DOHH2 (cell line): Measurements from ENCODE around the gene TRIOBP.

ENCODE experiments used
- H3F3A ChIP-seq: fragments of 200-600 bp; sonication (generic), shearing (Covaris generic); 2 replicates; pipeline ENCODE4 v1.6.0; 2016; ENCODE audit warnings: antibody characterized with exemption, mild to moderate bottlenecking; ENCODE audit not compliant: control insufficient read depth, insufficient read depth
- H3K27ac ChIP-seq: fragments of 200-600 bp; sonication (generic); 2 replicates; pipeline ENCODE4 v1.5.1; 2014; ENCODE audit warnings: low read depth, mild to moderate bottlenecking, low read length, moderate library complexity
- H3K27me3 ChIP-seq: fragments of 200-600 bp; sonication (generic); 2 replicates; pipeline ENCODE4 v1.6.1; 2014; ENCODE audit warnings: mild to moderate bottlenecking, low read length, mixed read lengths; ENCODE audit not compliant: control insufficient read depth
- H3K36me3 ChIP-seq: fragments of 200-600 bp; sonication (generic); 2 replicates; pipeline ENCODE4 v1.6.1; 2014; ENCODE audit warnings: mild to moderate bottlenecking, low read length, moderate library complexity, mixed read lengths; ENCODE audit not compliant: control insufficient read depth
- H3K4me1 ChIP-seq: fragments of 200-600 bp; sonication (generic); 2 replicates; pipeline ENCODE4 v1.6.1; 2014; ENCODE audit warnings: mild to moderate bottlenecking, low read length, mixed read lengths; ENCODE audit not compliant: control insufficient read depth
- H3K4me2 ChIP-seq: fragments of 200-600 bp; sonication (generic); 2 replicates; pipeline ENCODE4 v1.6.0; 2014; ENCODE audit warnings: mild to moderate bottlenecking, low read length, moderate library complexity
- H3K4me3 ChIP-seq: fragments of 200-600 bp; sonication (generic); 2 replicates; pipeline ENCODE4 v1.5.1; 2014; ENCODE audit warnings: mild to moderate bottlenecking, low read length, mixed read lengths
- H3K79me2 ChIP-seq: fragments of 200-600 bp; sonication (generic); 2 replicates; pipeline ENCODE4 v1.6.1; 2014; ENCODE audit warnings: mild to moderate bottlenecking, low read length, mixed read lengths; ENCODE audit not compliant: control insufficient read depth
- H3K9me2 ChIP-seq: fragments of 200-600 bp; sonication (generic); replicated peaks from 2 replicates; pipeline ENCODE4 v1.6.1; 2014; ENCODE audit warnings: mild to moderate bottlenecking, low read length, mixed read lengths; ENCODE audit not compliant: control insufficient read depth
- H3K9me3 ChIP-seq: fragments of 200-600 bp; sonication (generic); 2 replicates; pipeline ENCODE4 v1.6.1; 2014; ENCODE audit warnings: antibody characterized with exemption, low read length, mixed read lengths; ENCODE audit not compliant: control insufficient read depth, insufficient read depth
- H4K20me1 ChIP-seq: fragments of 200-600 bp; sonication (generic); 2 replicates; pipeline ENCODE4 v1.6.0; 2014; ENCODE audit warnings: low read depth, mild to moderate bottlenecking, antibody characterized with exemption, low read length, moderate library complexity; ENCODE audit not compliant: control insufficient read depth, insufficient read depth
- EZH2phosphoT487 ChIP-seq: fragments of 200-600 bp; sonication (generic); IDR thresholded peaks from 2 replicates; pipeline ENCODE4 v1.6.1; 2017; ENCODE audit warnings: borderline replicate concordance, mild to moderate bottlenecking, antibody characterized with exemption, low read length, moderate library complexity, mixed read lengths
- TF ChIP-seq, protein P1 (sequence below): fragments of 200-600 bp; sonication (generic); IDR thresholded peaks from one replicate; pipeline ENCODE4 v1.5.1; 2014; ENCODE audit warnings: antibody characterized with exemption, mild to moderate bottlenecking, low read depth, low read length; ENCODE audit not compliant: poor library complexity, severe bottlenecking

The TRIOBP gene

GRCh38 chr22:37750596-37751162, 53.8 kb downstream of the TRIOBP start:
- Histone ChIP-seq H3F3A (no peaks in the 10 kb centered on the region), H3K79me2 (peaks cover 40% of the 10 kb centered on the region)

DNA sequence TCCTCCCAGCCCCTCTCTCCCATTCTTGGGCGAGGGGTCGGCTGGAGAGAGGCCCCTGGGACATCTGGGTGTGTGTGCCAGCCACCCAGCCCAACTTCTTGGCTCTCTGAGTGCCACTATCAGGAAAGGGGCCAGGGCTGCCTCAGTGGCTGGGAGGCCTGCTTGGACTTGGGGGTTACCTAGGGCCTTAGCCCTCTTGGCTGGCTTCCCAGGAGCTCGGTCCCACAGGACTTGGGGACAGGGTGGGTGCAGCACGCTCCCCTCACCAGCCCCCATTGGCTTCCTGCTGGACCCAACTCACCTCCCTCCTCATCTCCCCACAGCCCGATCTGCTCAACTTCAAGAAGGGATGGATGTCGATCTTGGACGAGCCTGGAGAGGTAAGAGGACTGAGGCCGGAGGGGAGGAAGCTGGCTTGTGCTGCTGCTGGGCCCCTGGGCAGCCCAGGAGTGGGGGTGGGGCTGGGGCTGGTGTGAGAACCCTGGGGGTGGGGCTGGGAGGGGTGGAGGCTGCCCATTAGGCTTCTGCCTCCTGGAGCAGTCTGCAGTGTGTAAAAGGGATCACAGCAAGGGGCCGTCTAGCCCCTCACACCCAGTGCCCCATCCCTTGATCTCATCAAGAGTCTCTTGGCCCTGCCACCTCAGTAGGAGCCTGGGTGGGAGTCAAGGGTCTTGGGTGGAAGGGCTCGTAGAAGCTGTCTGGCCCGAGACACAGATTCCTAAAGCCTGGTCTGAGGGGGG, 54.8 kb downstream of the TRIOBP start:
- H3K27ac ChIP-seq, result no peak overlapping the region
- H3K4me1 ChIP-seq, result peaks cover 12% of the 10 kb centered on the region
- peaks cover 36% of the 10 kb centered on the region for H3K79me2 ChIP-seq
- no peaks in the 10 kb centered on the region for H4K20me1 ChIP-seq
- no peaks in the 10 kb centered on the region for H3F3A ChIP-seq
- no peak overlapping the region for H3K4me2 ChIP-seq
- H3K9me3 ChIP-seq, result no peaks in the 10 kb centered on the region
- H3K27me3 ChIP-seq, result no peaks in the 10 kb centered on the region
- H3K36me3 ChIP-seq, result peaks cover 12% of the 10 kb centered on the region
- H3K9me2 ChIP-seq, result no peaks in the 10 kb centered on the region
- H3K4me3 ChIP-seq, result no peak overlapping the region
- TF ChIP-seq, protein P1, sequence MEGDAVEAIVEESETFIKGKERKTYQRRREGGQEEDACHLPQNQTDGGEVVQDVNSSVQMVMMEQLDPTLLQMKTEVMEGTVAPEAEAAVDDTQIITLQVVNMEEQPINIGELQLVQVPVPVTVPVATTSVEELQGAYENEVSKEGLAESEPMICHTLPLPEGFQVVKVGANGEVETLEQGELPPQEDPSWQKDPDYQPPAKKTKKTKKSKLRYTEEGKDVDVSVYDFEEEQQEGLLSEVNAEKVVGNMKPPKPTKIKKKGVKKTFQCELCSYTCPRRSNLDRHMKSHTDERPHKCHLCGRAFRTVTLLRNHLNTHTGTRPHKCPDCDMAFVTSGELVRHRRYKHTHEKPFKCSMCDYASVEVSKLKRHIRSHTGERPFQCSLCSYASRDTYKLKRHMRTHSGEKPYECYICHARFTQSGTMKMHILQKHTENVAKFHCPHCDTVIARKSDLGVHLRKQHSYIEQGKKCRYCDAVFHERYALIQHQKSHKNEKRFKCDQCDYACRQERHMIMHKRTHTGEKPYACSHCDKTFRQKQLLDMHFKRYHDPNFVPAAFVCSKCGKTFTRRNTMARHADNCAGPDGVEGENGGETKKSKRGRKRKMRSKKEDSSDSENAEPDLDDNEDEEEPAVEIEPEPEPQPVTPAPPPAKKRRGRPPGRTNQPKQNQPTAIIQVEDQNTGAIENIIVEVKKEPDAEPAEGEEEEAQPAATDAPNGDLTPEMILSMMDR, result no peak
- no peak for TF ChIP-seq EZH2phosphoT487

More at GRCh38 chr22:37750596-37751162, 53.8 kb downstream of the TRIOBP start:
- Histone ChIP-seq H3K4me3 (no peak overlapping the region), H3K9me2 (no peaks in the 10 kb centered on the region), H3K27me3 (no peaks in the 10 kb centered on the region), H3K36me3 (peaks cover 15% of the 10 kb centered on the region), H4K20me1 (no peaks in the 10 kb centered on the region), H3K4me2 (no peak overlapping the region), H3K9me3 (no peaks in the 10 kb centered on the region), H3K4me1 (peaks cover 12% of the 10 kb centered on the region), H3K27ac (no peak overlapping the region)
- no peak for TF ChIP-seq EZH2phosphoT487
- TF ChIP-seq, protein P1, result no peak

- Histone ChIP-seq H4K20me1 (no peaks in the 10 kb centered on the region), H3K9me3 (no peaks in the 10 kb centered on the region), H3K4me2 (no peak overlapping the region), H3F3A (no peaks in the 10 kb centered on the region), H3K4me1 (peaks cover 6% of the 10 kb centered on the region), H3K4me3 (no peak overlapping the region), H3K27ac (no peak overlapping the region), H3K9me2 (no peaks in the 10 kb centered on the region), H3K79me2 (peaks cover 28% of the 10 kb centered on the region), H3K27me3 (no peaks in the 10 kb centered on the region), H3K36me3 (peaks cover 10% of the 10 kb centered on the region; the same call in 1 of the 2 replicates)
- no peak for TF ChIP-seq EZH2phosphoT487
- TF ChIP-seq, protein P1, result no peak
These were observed 55.6 kb downstream of the TRIOBP start for GRCh38 chr22:37752189-37753087.
